HEK293T (cell line): ENCODE measurements around the gene TMEM143.

Experiments used
- CTCF ChIA-PET: fragments of 350-600 bp; formaldehyde crosslinking; extraction: SDS; loops from one replicate; lab custom pipeline; 2021; ENCODE audit warnings: antibody characterized with exemption, inconsistent platforms; lab: Yijun Ruan, JAX
- POLR2A ChIA-PET: fragments of 350-600 bp; formaldehyde crosslinking; extraction: SDS; loops from one replicate; lab custom pipeline; 2020; ENCODE audit warnings: antibody characterized with exemption, inconsistent platforms; lab: Yijun Ruan, JAX
- DNase-seq: peaks from one replicate; pipeline ENCODE4 v3.0.0; 2012; ENCODE audit warnings: mixed read lengths; ENCODE audit errors: extremely low spot score
- ARNT ChIP-seq: fragments of 450-650 bp; IDR thresholded peaks from 2 replicates; pipeline ENCODE4 v1.6.1; 2017; ENCODE audit warnings: mild to moderate bottlenecking
- BHLHE40 ChIP-seq: fragments of 450-650 bp; IDR thresholded peaks from 2 replicates; pipeline ENCODE4 v1.6.1; 2016; ENCODE audit warnings: mild to moderate bottlenecking, moderate library complexity, borderline replicate concordance
- CTBP1 ChIP-seq: fragments of 450-650 bp; IDR thresholded peaks from 2 replicates; pipeline ENCODE4 v1.6.1; 2016; ENCODE audit warnings: borderline replicate concordance
- ELF4 ChIP-seq: fragments of 450-650 bp; IDR thresholded peaks from 2 replicates; pipeline ENCODE4 v1.6.1; 2017; ENCODE audit warnings: antibody characterized with exemption
- FOXA1 ChIP-seq: fragments of 450-650 bp; IDR thresholded peaks from 2 replicates; pipeline ENCODE4 v1.6.1; 2016; ENCODE audit warnings: mild to moderate bottlenecking
- FOXK2 ChIP-seq: fragments of 450-650 bp; IDR thresholded peaks from 2 replicates; pipeline ENCODE4 v1.6.1; 2016; ENCODE audit warnings: mild to moderate bottlenecking
- FOXM1 ChIP-seq: fragments of 450-650 bp; IDR thresholded peaks from 2 replicates; pipeline ENCODE4 v1.6.1; 2017; ENCODE audit warnings: mild to moderate bottlenecking, borderline replicate concordance
- HDGF ChIP-seq: fragments of 450-650 bp; IDR thresholded peaks from 2 replicates; pipeline ENCODE4 v1.6.1; 2017; ENCODE audit warnings: antibody characterized with exemption, borderline replicate concordance
- L3MBTL2 ChIP-seq: fragments of 450-650 bp; conservative IDR thresholded peaks from 2 replicates; pipeline ENCODE4 v1.6.1; 2016; ENCODE audit warnings: mild to moderate bottlenecking
- LEF1 ChIP-seq: fragments of 450-650 bp; IDR thresholded peaks from 2 replicates; pipeline ENCODE4 v1.6.1; 2017; ENCODE audit warnings: mild to moderate bottlenecking, borderline replicate concordance
- NFRKB ChIP-seq: fragments of 450-650 bp; IDR thresholded peaks from 2 replicates; pipeline ENCODE4 v1.6.1; 2016; ENCODE audit warnings: mild to moderate bottlenecking, moderate library complexity
- SP1 ChIP-seq: fragments of 450-650 bp; IDR thresholded peaks from 2 replicates; pipeline ENCODE4 v1.6.1; 2017
- SUZ12 ChIP-seq: fragments of 450-650 bp; IDR thresholded peaks from 2 replicates; pipeline ENCODE4 v1.6.1; 2016; ENCODE audit warnings: mild to moderate bottlenecking
- TARDBP ChIP-seq: fragments of 450-650 bp; IDR thresholded peaks from 2 replicates; pipeline ENCODE4 v1.6.1; 2016
- ZNF384 ChIP-seq: fragments of 450-650 bp; IDR thresholded peaks from 2 replicates; pipeline ENCODE4 v1.6.1; 2016
- TF ChIP-seq, protein P1 (sequence below): fragments of 450-650 bp; IDR thresholded peaks from 2 replicates; pipeline ENCODE4 v1.6.1; 2016

TMEM143 gene

DNA sequence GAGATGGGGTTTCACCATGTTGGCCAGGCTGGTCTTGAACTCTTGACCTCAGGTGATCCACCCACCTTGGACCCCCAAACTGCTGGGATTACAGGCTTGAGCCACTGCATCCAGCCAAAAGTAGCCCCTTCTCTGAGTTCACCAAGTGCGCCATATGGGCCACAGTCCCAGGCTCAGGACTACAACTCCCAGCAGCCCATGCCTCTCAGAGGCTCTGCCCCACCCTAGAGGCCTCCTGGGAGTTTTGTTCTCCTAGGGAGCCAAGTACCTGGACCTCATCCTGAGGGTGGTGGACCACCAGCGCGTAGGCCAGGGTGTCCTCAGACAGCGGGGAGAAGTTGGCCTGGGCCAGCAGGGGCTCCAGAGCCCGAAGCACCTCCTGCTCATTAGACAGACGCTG lies 18.8 kb downstream of the TMEM143 start:
- ChIA-PET POLR2A (interaction anchor here (1.2 kb wide), 1 partner anchor 19 kb away, joined by 5 read pairs; the partner anchor contains the start of genes SYNGR4 and TMEM143), CTCF (interaction anchor here (1.9 kb wide), 1 partner anchor 11 kb away, joined by 6 read pairs; no protein-coding TSS in a partner anchor)
- peak; percentile 50 for DNase-seq
- TF ChIP-seq ZNF384 = no peak
- no peak for TF ChIP-seq BHLHE40
- no peak for TF ChIP-seq L3MBTL2
- TF ChIP-seq SUZ12 = no peak
- TF ChIP-seq HDGF = no peak
- TF ChIP-seq FOXA1 = no peak
- no peak for TF ChIP-seq FOXM1
- TF ChIP-seq TARDBP = no peak
- TF ChIP-seq, protein P1, sequence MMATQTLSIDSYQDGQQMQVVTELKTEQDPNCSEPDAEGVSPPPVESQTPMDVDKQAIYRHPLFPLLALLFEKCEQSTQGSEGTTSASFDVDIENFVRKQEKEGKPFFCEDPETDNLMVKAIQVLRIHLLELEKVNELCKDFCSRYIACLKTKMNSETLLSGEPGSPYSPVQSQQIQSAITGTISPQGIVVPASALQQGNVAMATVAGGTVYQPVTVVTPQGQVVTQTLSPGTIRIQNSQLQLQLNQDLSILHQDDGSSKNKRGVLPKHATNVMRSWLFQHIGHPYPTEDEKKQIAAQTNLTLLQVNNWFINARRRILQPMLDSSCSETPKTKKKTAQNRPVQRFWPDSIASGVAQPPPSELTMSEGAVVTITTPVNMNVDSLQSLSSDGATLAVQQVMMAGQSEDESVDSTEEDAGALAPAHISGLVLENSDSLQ = no peak
- TF ChIP-seq FOXK2 = no peak
- no peak for TF ChIP-seq NFRKB
- TF ChIP-seq SP1 = no peak
- no peak for TF ChIP-seq ARNT
- TF ChIP-seq CTBP1 = no peak
- TF ChIP-seq LEF1 = no peak
- TF ChIP-seq ELF4 = no peak

DNA sequence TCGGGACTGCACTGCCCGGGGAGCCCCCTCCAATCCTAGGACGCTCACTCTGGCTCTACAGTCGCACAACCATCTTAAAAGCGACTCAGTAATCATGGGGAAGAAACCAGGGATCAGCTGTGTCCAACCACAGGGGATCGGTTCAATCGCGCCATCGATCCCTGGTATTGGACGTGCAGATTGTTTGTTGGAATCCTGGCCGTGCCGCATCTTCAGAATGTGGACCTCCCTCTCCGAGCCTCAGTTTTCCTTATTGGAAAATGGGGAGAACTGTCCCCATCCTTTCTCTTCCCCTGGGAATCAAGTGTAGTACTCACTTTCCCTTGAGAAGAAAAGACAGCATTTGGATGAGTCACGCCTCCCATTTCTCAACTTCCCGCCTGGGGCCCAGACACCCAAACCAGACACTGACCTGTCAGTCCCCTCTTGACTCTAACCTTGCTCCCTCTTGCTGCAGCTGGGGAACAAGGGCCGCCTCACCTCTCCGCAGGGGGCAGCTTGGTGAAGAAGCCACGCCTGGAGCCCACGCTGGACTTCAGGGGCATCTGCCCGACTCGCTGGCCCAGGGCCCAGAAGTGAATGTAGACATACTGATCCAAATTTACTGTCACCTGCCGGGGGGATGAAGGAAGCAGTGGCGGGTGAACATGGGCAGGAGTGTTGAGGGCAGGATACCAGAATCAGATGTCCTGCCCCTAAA lies 20.7 kb downstream of the TMEM143 start:
- CTCF ChIA-PET = interaction anchor here (1.9 kb wide), 1 partner anchor 9 kb away, joined by 6 read pairs; no protein-coding TSS in a partner anchor
- TF ChIP-seq ELF4 (no peak), ARNT (no peak), CTBP1 (no peak), L3MBTL2 (no peak), FOXK2 (no peak), FOXA1 (no peak), NFRKB (no peak), SP1 (no peak), FOXM1 (no peak), BHLHE40 (no peak), TARDBP (no peak)
- DNase-seq = no peak
- POLR2A ChIA-PET = no interaction called here

DNA sequence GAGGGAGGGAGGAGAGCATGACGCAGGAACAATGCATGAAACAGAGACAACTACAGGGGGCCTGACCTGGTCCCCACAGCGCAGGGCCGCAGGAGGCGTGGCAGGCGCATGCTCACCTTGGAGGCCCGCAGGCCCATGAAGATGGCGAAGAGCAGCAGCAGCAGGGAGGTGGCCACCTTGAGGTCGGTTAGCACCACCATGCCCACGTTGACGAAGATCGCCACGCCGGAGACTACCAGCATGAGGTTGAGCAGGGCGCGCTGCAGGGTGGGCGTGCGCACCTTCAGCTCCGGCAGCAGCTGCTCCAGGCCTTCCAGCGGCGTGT lies 21.4 kb downstream of the TMEM143 start:
- CTCF ChIA-PET = no interaction called here
- TF ChIP-seq NFRKB (no peak), TARDBP (no peak), LEF1 (no peak), SUZ12 (no peak)

DNA sequence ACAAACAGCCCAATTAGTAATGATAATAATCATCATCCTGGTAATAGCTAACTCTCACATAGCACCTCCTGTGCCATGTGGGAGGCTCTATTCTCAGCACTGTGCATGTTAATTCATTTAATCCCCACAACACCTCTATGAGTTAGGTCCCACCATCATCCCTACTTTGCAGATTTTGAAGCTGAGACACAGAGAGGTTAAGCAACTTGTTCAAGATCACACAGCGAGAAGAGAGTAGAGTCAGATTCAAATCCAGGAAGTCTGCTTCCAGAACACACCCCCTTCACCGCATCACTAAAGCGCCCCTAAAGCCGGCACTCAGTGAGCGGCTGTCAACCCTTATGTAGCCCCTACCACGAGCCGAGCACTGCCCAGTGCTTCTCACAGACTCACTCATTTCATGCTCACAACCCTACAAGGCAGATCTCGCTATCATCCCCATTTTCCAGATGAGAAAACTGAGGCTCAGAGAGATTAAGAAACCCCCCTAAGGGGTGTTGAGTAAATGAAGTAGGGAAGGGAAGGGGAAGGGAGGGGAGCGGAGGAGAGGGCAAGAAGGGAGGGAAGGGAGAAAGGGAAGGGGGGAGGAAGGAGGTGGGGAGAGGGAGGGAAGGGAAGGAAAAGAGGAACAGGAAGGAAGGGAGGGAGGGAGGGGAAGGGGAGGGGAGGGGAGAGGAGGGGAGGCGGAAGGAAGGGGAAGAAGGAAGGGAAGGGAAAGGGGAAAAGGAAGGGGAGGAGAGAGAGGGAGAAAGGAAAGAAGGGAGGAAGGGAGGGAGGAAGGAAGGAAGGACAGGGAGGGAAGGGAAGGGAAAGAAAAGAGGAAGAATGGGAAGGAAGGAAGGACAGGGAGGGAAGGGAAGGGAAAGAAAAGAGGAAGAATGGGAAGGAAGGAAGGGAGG lies 22.0 kb downstream of the TMEM143 start:
- no peak for DNase-seq
- ChIA-PET POLR2A (interaction anchor here (1.0 kb wide), 1 partner anchor 33 kb away, joined by 4 read pairs; no protein-coding TSS in a partner anchor), CTCF (interaction anchor here (1.2 kb wide), 1 partner anchor 28 kb away, joined by 3 read pairs; no protein-coding TSS in a partner anchor)
- TF ChIP-seq L3MBTL2 (no peak), NFRKB (no peak), SUZ12 (no peak), TARDBP (no peak), BHLHE40 (no peak), SP1 (no peak), LEF1 (no peak), FOXA1 (no peak), FOXK2 (no peak), HDGF (no peak), FOXM1 (no peak), ARNT (no peak), ELF4 (no peak), CTBP1 (no peak)
- TF ChIP-seq, protein P1 = no peak

More for the DNA sequence above, 21.4 kb downstream of the TMEM143 start:
- POLR2A ChIA-PET = no interaction called here
- no peak for DNase-seq

DNA sequence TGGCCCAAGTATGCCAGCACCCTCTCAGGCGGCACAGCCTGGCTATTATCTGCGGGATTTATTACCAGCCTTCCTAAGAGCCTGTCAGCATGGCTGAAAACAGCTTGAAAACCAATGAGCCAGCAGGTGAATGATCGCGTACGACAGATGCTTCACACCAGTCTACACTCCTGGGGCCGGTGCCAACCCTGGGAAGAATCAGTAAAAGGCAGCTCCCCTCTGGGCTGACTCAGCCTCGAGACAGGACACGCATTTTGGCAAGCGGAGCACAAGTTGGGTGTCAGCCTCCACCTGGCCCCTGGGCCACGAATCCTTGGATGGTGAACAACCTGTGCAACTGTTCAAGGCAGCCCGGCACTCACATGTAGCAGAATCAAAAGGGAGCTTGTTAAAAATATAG lies 22.7 kb downstream of the TMEM143 start:
- POLR2A ChIA-PET = interaction anchor here (1.0 kb wide), 1 partner anchor 32 kb away, joined by 4 read pairs; no protein-coding TSS in a partner anchor
- no peak for DNase-seq
- TF ChIP-seq FOXK2 = no peak
- TF ChIP-seq ARNT = no peak
- TF ChIP-seq HDGF = no peak
- CTCF ChIA-PET = interaction anchor here (1.2 kb wide), 1 partner anchor 27 kb away, joined by 3 read pairs; no protein-coding TSS in a partner anchor

DNA sequence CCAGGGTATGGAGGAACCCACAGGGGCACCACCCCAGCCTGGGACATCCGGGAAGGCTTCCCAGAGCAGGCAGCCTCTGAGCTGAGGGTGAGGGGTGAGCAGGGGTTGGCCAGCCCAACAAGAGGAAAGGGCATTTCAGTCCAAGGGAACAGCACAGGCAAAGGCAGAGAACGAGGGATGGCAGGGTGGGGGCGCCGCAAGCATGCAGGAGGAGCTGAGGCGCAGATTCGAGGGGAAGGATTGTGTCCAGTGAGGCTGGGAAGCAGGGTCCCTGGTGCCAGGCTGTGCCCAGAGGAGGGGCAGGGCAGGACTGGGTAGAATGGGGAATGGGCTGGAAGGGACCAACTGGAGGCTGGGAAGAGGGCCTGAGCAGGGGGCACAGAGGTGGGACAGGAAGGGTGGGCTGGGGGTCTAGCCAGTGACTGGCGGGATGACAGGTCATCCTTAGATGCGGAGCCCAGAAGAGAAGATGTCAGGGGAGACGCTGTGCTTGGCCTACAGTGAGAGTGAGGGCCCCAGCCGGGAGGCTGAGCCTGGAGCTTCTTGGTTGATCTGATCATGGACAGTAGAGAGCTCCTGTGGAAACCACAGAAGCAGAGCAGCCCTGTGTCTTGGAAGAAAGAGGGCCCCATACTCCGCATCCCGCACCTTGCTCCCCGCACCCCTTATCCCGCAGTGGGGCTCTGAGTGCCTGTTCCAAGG lies 24.8 kb downstream of the TMEM143 start:
- DNase-seq = no peak
- CTCF ChIA-PET = interaction anchor here (0.6 to 0.9 kb wide), 3 partner anchors 19 to 56 kb away, joined by 3 to 5 read pairs (median 3); partner anchors contain the start of gene KDELR1
- TF ChIP-seq FOXM1 (no peak), HDGF (no peak), FOXK2 (no peak), L3MBTL2 (no peak), SUZ12 (no peak), ELF4 (no peak), BHLHE40 (no peak), FOXA1 (no peak), CTBP1 (no peak)
- TF ChIP-seq, protein P1 = no peak
- POLR2A ChIA-PET = interaction anchor here (1.6 kb wide), 1 partner anchor 24 kb away, joined by 4 read pairs; no protein-coding TSS in a partner anchor
